SKM-1 (cell line): ENCODE measurements around the gene PTRHD1.

Experiments
- DNase-seq: peaks from one replicate; lab custom pipeline; 2025; ENCODE audit not compliant: unreplicated experiment; lab: John Stamatoyannopoulos, UW

The PTRHD1 gene

DNA sequence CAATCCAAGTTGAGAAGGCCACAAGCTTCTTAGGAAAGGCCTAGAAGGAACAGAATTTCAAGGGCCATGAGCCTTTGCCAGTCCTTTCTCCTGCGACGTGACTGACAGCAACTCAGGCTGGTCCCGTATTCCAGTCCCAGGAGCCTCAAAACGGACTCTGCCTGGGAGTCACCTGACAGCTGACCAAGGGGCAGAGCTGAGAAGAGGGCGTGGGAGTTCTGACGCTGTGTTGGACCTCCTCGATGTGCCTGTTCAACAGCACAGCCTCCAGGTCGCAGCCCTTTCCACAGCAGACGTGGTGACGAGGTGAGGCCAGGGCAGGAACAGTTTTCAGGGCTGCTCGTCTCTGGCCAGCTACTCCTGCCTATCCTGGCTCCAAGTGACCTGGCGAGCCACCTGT is 37.6 kb upstream of the PTRHD1 start:
- no peak for DNase-seq

GRCh38 chr2:24830351-24830750 is 37.2 kb upstream of the PTRHD1 start:
- no peak for DNase-seq

GRCh38 chr2:24828238-24828996 is 35.2 kb upstream of the PTRHD1 start:
- DNase-seq, result no peak

- DNase-seq, result peak; percentile 28
Observed at GRCh38 chr2:24827321-24828237, 34.4 kb upstream of the PTRHD1 start.

DNA sequence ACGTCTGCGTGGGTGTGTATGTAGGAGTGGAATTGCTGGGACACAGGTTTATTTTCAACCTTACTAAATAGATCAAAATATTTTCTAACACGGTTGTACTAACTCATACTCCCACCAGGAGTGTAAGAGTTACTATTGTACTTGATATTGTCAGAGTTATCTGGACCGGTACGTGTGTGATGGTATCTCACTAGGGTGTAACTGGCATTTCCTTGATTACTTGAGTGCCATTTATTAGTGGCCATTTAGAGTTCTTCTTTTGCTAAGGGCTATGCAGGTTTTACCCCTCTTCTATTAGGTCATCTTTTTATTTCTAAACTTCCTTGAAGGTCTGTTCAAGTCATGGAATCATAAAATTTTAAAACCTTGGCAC is 33.6 kb upstream of the PTRHD1 start:
- DNase-seq, result no peak

- no peak for DNase-seq
Observed at GRCh38 chr2:24825883-24826772, 32.9 kb upstream of the PTRHD1 start.

- no peak for DNase-seq
Observed at GRCh38 chr2:24824966-24825882, 32.0 kb upstream of the PTRHD1 start.

GRCh38 chr2:24824071-24824588 is 30.9 kb upstream of the PTRHD1 start:
- DNase-seq, result no peak

- no peak for DNase-seq
Observed at GRCh38 chr2:24822049-24822706, 29.0 kb upstream of the PTRHD1 start.

GRCh38 chr2:24821433-24821891 is 28.3 kb upstream of the PTRHD1 start:
- DNase-seq, result no peak

- no peak for DNase-seq
Observed at GRCh38 chr2:24820598-24821432, 27.6 kb upstream of the PTRHD1 start.

GRCh38 chr2:24820175-24820513 is 27.0 kb upstream of the PTRHD1 start:
- DNase-seq, result no peak

DNA sequence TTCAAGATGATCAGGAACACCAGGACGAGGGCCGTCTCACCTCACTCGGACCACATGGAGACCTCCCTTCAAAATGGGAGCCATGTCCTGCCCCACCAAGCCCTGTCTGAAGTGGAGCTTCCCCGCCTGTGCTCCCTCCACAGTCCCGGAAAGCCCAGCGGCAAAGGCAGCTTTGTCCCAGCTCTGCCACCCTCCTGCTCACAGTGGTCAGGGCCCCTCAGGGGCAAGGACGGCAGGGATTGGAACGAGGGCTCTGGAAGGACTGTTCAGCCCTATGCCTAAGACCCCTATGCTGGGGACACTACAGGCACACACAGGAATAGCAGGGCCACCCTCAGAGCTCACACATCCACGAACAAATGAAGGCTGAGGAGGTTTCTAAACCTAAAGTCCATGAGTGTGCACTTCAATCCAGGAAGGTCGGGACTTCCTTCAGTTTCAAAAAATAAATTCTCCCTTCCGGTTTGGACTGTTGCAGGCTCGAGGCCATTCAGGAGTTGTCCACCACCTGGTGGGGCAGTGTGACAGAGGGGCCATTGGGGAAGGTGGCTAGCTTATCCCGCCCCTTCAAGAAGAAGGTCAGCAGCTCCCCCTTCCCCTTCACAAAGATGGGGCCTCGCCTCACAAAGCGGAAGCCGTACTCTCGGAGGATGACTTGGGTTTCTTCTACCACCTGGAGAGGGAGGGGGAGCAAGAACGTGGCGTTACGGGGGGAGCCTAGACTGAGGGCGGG is 26.4 kb upstream of the PTRHD1 start:
- no peak for DNase-seq

GRCh38 chr2:24818721-24819167 is 25.6 kb upstream of the PTRHD1 start:
- no peak for DNase-seq

GRCh38 chr2:24816884-24817283 is 23.7 kb upstream of the PTRHD1 start:
- DNase-seq, result no peak

GRCh38 chr2:24816404-24816803 is 23.2 kb upstream of the PTRHD1 start:
- DNase-seq, result no peak

DNA sequence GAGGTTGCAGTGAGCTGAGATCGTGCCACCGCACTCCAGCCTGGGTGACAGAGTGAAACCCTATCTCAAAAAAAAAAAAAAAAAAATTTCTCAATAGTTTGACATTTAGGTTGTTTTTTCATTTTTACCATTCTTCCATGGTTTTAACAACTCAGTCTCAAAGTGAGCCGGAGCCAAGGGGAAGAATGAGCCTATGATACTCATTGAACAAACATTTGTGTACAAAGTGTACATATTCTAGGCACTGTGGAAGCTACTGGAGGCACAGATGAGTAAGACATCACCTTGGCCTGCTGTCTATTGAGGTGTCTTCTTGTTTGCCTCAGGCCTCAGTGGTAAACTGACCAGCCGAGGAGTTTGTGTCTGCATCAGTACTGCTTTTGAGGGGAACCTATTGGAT is 22.0 kb upstream of the PTRHD1 start:
- DNase-seq, result no peak

GRCh38 chr2:24814516-24814915 is 21.3 kb upstream of the PTRHD1 start:
- DNase-seq, result no peak
